Activated naive CD4-positive, alpha-beta T cell treated with anti-CD3 and anti-CD28 coated beads, Interleukin-2, amount 10 ng/mL, durations not matched to agents 7 days and 5 days (primary cell): ENCODE results near the gene KCNT2.

Source experiments
- CTCF ChIA-PET: fragments of 350-600 bp; sonication (Branson Sonifier 250); formaldehyde crosslinking; loops from one replicate; lab custom pipeline; 2021; ENCODE audit warnings: antibody characterized with exemption; lab: Charles Lee
- DNase-seq: peaks from one replicate; pipeline ENCODE4 v3.0.0-alpha.2; 2020
- H3K27ac Mint-ChIP-seq: one replicate; pipeline ENCODE4 v1.8.0; 2021; ENCODE audit warnings: mild to moderate bottlenecking, moderate library complexity, mixed read lengths
- H3K27me3 Mint-ChIP-seq: one replicate; pipeline ENCODE4 v1.8.0; 2021; ENCODE audit warnings: mild to moderate bottlenecking, mixed read lengths
- H3K36me3 Mint-ChIP-seq: one replicate; pipeline ENCODE4 v1.8.0; 2021; ENCODE audit warnings: mixed read lengths
- H3K4me1 Mint-ChIP-seq: one replicate; pipeline ENCODE4 v1.8.0; 2021; ENCODE audit warnings: mixed read lengths
- H3K4me3 Mint-ChIP-seq: one replicate; pipeline ENCODE4 v1.8.0; 2021; ENCODE audit warnings: mild to moderate bottlenecking, moderate library complexity, mixed read lengths
- H3K9me3 Mint-ChIP-seq: one replicate; pipeline ENCODE4 v1.8.0; 2021; ENCODE audit warnings: mixed read lengths

KCNT2 gene

GRCh38 chr1:196367838-196368237 is 240.4 kb downstream of the KCNT2 start:
- Mint-ChIP-seq H3K27me3 (no peaks in the 10 kb centered on the region), H3K36me3 (no peaks in the 10 kb centered on the region), H3K27ac (no peak overlapping the region), H3K4me1 (no peaks in the 10 kb centered on the region), H3K4me3 (no peak overlapping the region), H3K9me3 (no peaks in the 10 kb centered on the region)
- no peak for DNase-seq
- CTCF ChIA-PET, result no interaction called here

- Mint-ChIP-seq H3K9me3 (no peaks in the 10 kb centered on the region), H3K27ac (no peak overlapping the region), H3K36me3 (no peaks in the 10 kb centered on the region), H3K4me1 (no peaks in the 10 kb centered on the region), H3K27me3 (no peaks in the 10 kb centered on the region), H3K4me3 (no peak overlapping the region)
- CTCF ChIA-PET, result no interaction called here
- no peak for DNase-seq
Measured at GRCh38 chr1:196366817-196367495, 241.3 kb downstream of the KCNT2 start.

- Mint-ChIP-seq H3K36me3 (no peaks in the 10 kb centered on the region), H3K4me1 (no peaks in the 10 kb centered on the region), H3K4me3 (no peak overlapping the region), H3K27me3 (no peaks in the 10 kb centered on the region), H3K9me3 (no peaks in the 10 kb centered on the region), H3K27ac (no peak overlapping the region)
- CTCF ChIA-PET, result interaction anchor here (0.6 kb wide), 1 partner anchor 66 kb away, joined by 3 read pairs; no protein-coding TSS in a partner anchor
- no peak for DNase-seq
Measured at GRCh38 chr1:196361112-196361714, 247.0 kb downstream of the KCNT2 start.

- no peak overlapping the region for H3K4me3 Mint-ChIP-seq
Measured at GRCh38 chr1:196357913-196358312, 250.3 kb downstream of the KCNT2 start.

GRCh38 chr1:196355206-196355786 is 252.9 kb downstream of the KCNT2 start:
- Mint-ChIP-seq H3K4me1 (no peaks in the 10 kb centered on the region), H3K27ac (no peak overlapping the region), H3K27me3 (no peaks in the 10 kb centered on the region), H3K4me3 (no peak overlapping the region), H3K36me3 (no peaks in the 10 kb centered on the region), H3K9me3 (no peaks in the 10 kb centered on the region)
- CTCF ChIA-PET, result interaction anchor here (0.9 to 1.2 kb wide), 2 partner anchors 52 to 306 kb away, joined by 3 to 5 read pairs; no protein-coding TSS in a partner anchor
- no peak for DNase-seq

More at GRCh38 chr1:196357913-196358312, 250.3 kb downstream of the KCNT2 start:
- no peaks in the 10 kb centered on the region for H3K4me1 Mint-ChIP-seq
- CTCF ChIA-PET, result no interaction called here
- H3K9me3 Mint-ChIP-seq, result no peaks in the 10 kb centered on the region
- no peak for DNase-seq
- no peaks in the 10 kb centered on the region for H3K36me3 Mint-ChIP-seq
- no peaks in the 10 kb centered on the region for H3K27me3 Mint-ChIP-seq
- H3K27ac Mint-ChIP-seq, result no peak overlapping the region

DNA sequence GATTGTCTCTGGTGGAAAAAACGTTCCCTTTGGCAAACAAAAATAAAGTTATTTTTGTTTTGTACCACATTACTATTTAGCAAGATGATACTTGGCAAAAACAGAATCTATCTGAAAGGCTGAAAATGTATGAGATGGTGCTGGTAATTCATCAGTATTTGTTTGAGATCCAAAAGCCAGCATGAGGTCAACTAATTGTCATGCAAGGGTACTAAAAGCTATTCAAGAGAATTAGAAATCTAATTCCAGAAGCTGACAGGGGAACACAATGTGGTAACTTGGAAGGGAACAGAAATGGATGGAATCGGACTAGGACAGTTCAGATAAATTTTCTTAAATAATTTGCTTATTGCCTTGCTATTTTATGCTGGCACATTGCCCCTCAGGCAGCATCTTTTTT is 263.8 kb downstream of the KCNT2 start:
- DNase-seq, result no peak
- H3K4me3 Mint-ChIP-seq, result no peak overlapping the region
- H3K27me3 Mint-ChIP-seq, result no peaks in the 10 kb centered on the region
- H3K27ac Mint-ChIP-seq, result no peak overlapping the region
- CTCF ChIA-PET, result no interaction called here
- H3K4me1 Mint-ChIP-seq, result no peaks in the 10 kb centered on the region
- H3K9me3 Mint-ChIP-seq, result no peaks in the 10 kb centered on the region
- no peaks in the 10 kb centered on the region for H3K36me3 Mint-ChIP-seq

- no peak for DNase-seq
- Mint-ChIP-seq H3K36me3 (no peaks in the 10 kb centered on the region), H3K27ac (no peak overlapping the region), H3K9me3 (no peaks in the 10 kb centered on the region), H3K4me1 (no peaks in the 10 kb centered on the region), H3K27me3 (no peaks in the 10 kb centered on the region), H3K4me3 (no peak overlapping the region)
- CTCF ChIA-PET, result no interaction called here
Measured at GRCh38 chr1:196324345-196324744, 283.9 kb downstream of the KCNT2 start.

- Mint-ChIP-seq H3K4me3 (no peak overlapping the region), H3K27me3 (no peaks in the 10 kb centered on the region), H3K4me1 (no peaks in the 10 kb centered on the region), H3K9me3 (no peaks in the 10 kb centered on the region), H3K27ac (no peak overlapping the region), H3K36me3 (no peaks in the 10 kb centered on the region)
- CTCF ChIA-PET, result no interaction called here
- DNase-seq, result no peak
Measured at GRCh38 chr1:196323869-196324268, 284.4 kb downstream of the KCNT2 start.

GRCh38 chr1:196319301-196319700 is 288.9 kb downstream of the KCNT2 start:
- H3K4me1 Mint-ChIP-seq, result no peaks in the 10 kb centered on the region
- H3K4me3 Mint-ChIP-seq, result no peak overlapping the region
- CTCF ChIA-PET, result no interaction called here
- H3K36me3 Mint-ChIP-seq, result no peaks in the 10 kb centered on the region
- H3K27me3 Mint-ChIP-seq, result no peaks in the 10 kb centered on the region
- no peaks in the 10 kb centered on the region for H3K9me3 Mint-ChIP-seq
- DNase-seq, result no peak
- H3K27ac Mint-ChIP-seq, result no peak overlapping the region

- CTCF ChIA-PET, result no interaction called here
- Mint-ChIP-seq H3K27ac (no peak overlapping the region), H3K9me3 (no peaks in the 10 kb centered on the region), H3K4me1 (no peaks in the 10 kb centered on the region), H3K36me3 (no peaks in the 10 kb centered on the region), H3K27me3 (no peaks in the 10 kb centered on the region), H3K4me3 (no peak overlapping the region)
- no peak for DNase-seq
Measured at GRCh38 chr1:196317535-196318522, 290.4 kb downstream of the KCNT2 start.

GRCh38 chr1:196312739-196313138 is 295.5 kb downstream of the KCNT2 start:
- H3K4me1 Mint-ChIP-seq, result no peaks in the 10 kb centered on the region
- DNase-seq, result no peak
- CTCF ChIA-PET, result no interaction called here
- no peaks in the 10 kb centered on the region for H3K27me3 Mint-ChIP-seq
- no peak overlapping the region for H3K4me3 Mint-ChIP-seq
- no peaks in the 10 kb centered on the region for H3K9me3 Mint-ChIP-seq
- no peaks in the 10 kb centered on the region for H3K36me3 Mint-ChIP-seq
- H3K27ac Mint-ChIP-seq, result no peak overlapping the region

GRCh38 chr1:196309386-196309785 is 298.9 kb downstream of the KCNT2 start:
- Mint-ChIP-seq H3K9me3 (no peaks in the 10 kb centered on the region), H3K36me3 (no peaks in the 10 kb centered on the region), H3K27ac (no peak overlapping the region), H3K4me3 (no peak overlapping the region), H3K4me1 (no peaks in the 10 kb centered on the region), H3K27me3 (no peaks in the 10 kb centered on the region)
- CTCF ChIA-PET, result no interaction called here
- DNase-seq, result no peak

- no peak for DNase-seq
- Mint-ChIP-seq H3K36me3 (no peaks in the 10 kb centered on the region), H3K4me1 (no peaks in the 10 kb centered on the region), H3K4me3 (no peak overlapping the region), H3K27ac (no peak overlapping the region), H3K9me3 (no peaks in the 10 kb centered on the region), H3K27me3 (no peaks in the 10 kb centered on the region)
- CTCF ChIA-PET, result no interaction called here
Measured at GRCh38 chr1:196308176-196308575, 300.1 kb downstream of the KCNT2 start.

DNA sequence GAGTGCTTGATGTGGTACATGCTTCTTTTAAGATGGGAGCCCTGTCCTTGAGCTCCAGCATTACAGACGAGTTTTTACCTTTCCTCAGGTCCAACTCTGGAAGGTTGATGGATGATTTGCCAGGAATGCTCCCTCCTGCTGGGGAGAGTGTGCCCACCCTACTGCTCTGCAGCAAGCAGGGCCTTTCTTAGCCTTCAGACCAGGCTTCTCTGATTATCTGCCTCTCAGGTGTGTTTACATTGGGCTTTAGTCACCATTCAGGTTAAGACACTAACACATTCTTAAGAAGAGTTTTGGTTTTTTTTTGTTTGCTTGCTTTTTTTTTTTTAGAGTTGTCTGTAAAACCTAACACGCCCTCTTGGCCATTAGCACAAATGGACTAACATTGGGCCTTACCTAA is 301.8 kb downstream of the KCNT2 start:
- H3K36me3 Mint-ChIP-seq, result no peaks in the 10 kb centered on the region
- CTCF ChIA-PET, result no interaction called here
- DNase-seq, result no peak
- no peak overlapping the region for H3K27ac Mint-ChIP-seq
- no peaks in the 10 kb centered on the region for H3K27me3 Mint-ChIP-seq
- no peak overlapping the region for H3K4me3 Mint-ChIP-seq
- no peaks in the 10 kb centered on the region for H3K9me3 Mint-ChIP-seq
- no peaks in the 10 kb centered on the region for H3K4me1 Mint-ChIP-seq
